Mesenchymal stem cell (in vitro differentiated cells and primary cell): ENCODE measurements around the gene PMS2.

ENCODE experiments used
- DNase-seq: peaks from one replicate; pipeline ENCODE4 v3.0.0-alpha.2; 2013
- H2AFZ ChIP-seq: one replicate; pipeline ENCODE4 v1.6.1; 2013; ENCODE audit warnings: low read depth, mild to moderate bottlenecking, control low read depth, inconsistent platforms, low read length, moderate library complexity
- H2AK5ac ChIP-seq: 2 replicates; pipeline ENCODE4 v1.6.1; 2013; ENCODE audit warnings: low read length, moderate library complexity, mild to moderate bottlenecking, inconsistent platforms; ENCODE audit not compliant: severe bottlenecking
- H2BK120ac ChIP-seq: one replicate; pipeline ENCODE4 v1.6.1; 2013; ENCODE audit warnings: low read depth, mild to moderate bottlenecking, inconsistent platforms, low read length, moderate library complexity
- H2BK12ac ChIP-seq, 2 experiments: one replicate each; pipeline ENCODE4 v1.6.1; 2013; ENCODE audit warnings: inconsistent platforms in 2 of 2, low read length in 2 of 2, mild to moderate bottlenecking in 2 of 2, moderate library complexity in 2 of 2, control low read depth in 1 of 2
- H2BK15ac ChIP-seq: one replicate; pipeline ENCODE4 v1.6.1; 2013; ENCODE audit warnings: mild to moderate bottlenecking, low read depth, inconsistent platforms; ENCODE audit not compliant: poor library complexity, severe bottlenecking
- H2BK5ac ChIP-seq: 2 replicates; pipeline ENCODE4 v1.6.1; 2013; ENCODE audit warnings: low read depth, mild to moderate bottlenecking, low read length, control low read depth, inconsistent platforms; ENCODE audit not compliant: poor library complexity, severe bottlenecking
- H3K14ac ChIP-seq, 2 experiments: one replicate each; pipeline ENCODE4 v1.6.1; 2013; ENCODE audit warnings: inconsistent platforms in 2 of 2, low read length in 2 of 2, control low read depth in 1 of 2, mild to moderate bottlenecking in 1 of 2, moderate library complexity in 1 of 2
- H3K18ac ChIP-seq, 2 experiments: one replicate each; pipeline ENCODE4 v1.6.1; 2013; ENCODE audit warnings: inconsistent platforms in 2 of 2, low read length in 2 of 2, control low read depth in 1 of 2, low read depth in 1 of 2, mild to moderate bottlenecking in 1 of 2
- H3K23ac ChIP-seq, 2 experiments: one replicate each; pipeline ENCODE4 v1.6.1; 2013; ENCODE audit warnings: inconsistent platforms in 2 of 2, low read length in 2 of 2, mild to moderate bottlenecking in 2 of 2, moderate library complexity in 2 of 2, control low read depth in 1 of 2
- H3K27ac ChIP-seq: 2 replicates; pipeline ENCODE4 v1.5.1; 2013; ENCODE audit warnings: mild to moderate bottlenecking, moderate library complexity, low read length, control low read depth, inconsistent platforms; ENCODE audit not compliant: poor library complexity, severe bottlenecking
- H3K27me3 ChIP-seq, 2 experiments: 2 replicates each; pipeline versions ENCODE4 v1.6.1 to v1.7.0; 2013; ENCODE audit warnings: low read length in 2 of 2, mild to moderate bottlenecking in 2 of 2, moderate library complexity in 2 of 2, control low read depth in 1 of 2, inconsistent platforms in 1 of 2; ENCODE audit not compliant: control insufficient read depth in 1 of 2, insufficient read depth in 1 of 2
- H3K36me3 ChIP-seq, 2 experiments: 2 replicates each; pipeline versions ENCODE4 v1.6.1 to v1.7.0; 2013; ENCODE audit warnings: low read length in 2 of 2, control low read depth in 1 of 2, inconsistent platforms in 1 of 2, low read depth in 1 of 2, mild to moderate bottlenecking in 1 of 2; ENCODE audit not compliant: insufficient read depth in 2 of 2, control insufficient read depth in 1 of 2
- H3K4ac ChIP-seq, 2 experiments: one replicate each; pipeline ENCODE4 v1.6.1; 2013; ENCODE audit warnings: inconsistent platforms in 2 of 2, low read length in 2 of 2, mild to moderate bottlenecking in 2 of 2, moderate library complexity in 2 of 2, control low read depth in 1 of 2, low read depth in 1 of 2
- H3K4me1 ChIP-seq: 2 replicates; pipeline ENCODE4 v1.6.1; 2013; ENCODE audit warnings: low read depth, low read length, control low read depth; ENCODE audit not compliant: control insufficient read depth, insufficient read depth
- H3K4me2 ChIP-seq: 2 replicates; pipeline ENCODE4 v1.6.1; 2013; ENCODE audit warnings: low read length, mild to moderate bottlenecking, inconsistent platforms; ENCODE audit not compliant: poor library complexity, severe bottlenecking
- H3K4me3 ChIP-seq, 2 experiments: 2 replicates each; pipeline versions ENCODE4 v1.5.1 to v1.7.0; 2013; ENCODE audit warnings: low read length in 2 of 2, mild to moderate bottlenecking in 2 of 2, control low read depth in 1 of 2, low read depth in 1 of 2; ENCODE audit not compliant: insufficient read depth in 1 of 2
- H3K79me1 ChIP-seq: replicated peaks from 2 replicates; pipeline ENCODE4 v1.6.1; 2013; ENCODE audit warnings: mild to moderate bottlenecking, control low read depth, low read length, inconsistent platforms; ENCODE audit not compliant: poor library complexity, severe bottlenecking
- H3K9ac ChIP-seq: 2 replicates; pipeline ENCODE4 v1.7.0; 2013; ENCODE audit warnings: mild to moderate bottlenecking, low read length, moderate library complexity
- H3K9me3 ChIP-seq: 2 replicates; pipeline ENCODE4 v1.7.0; 2013; ENCODE audit warnings: mild to moderate bottlenecking, low read length; ENCODE audit not compliant: control insufficient read depth
- H4K8ac ChIP-seq: one replicate; pipeline ENCODE4 v1.6.1; 2013; ENCODE audit warnings: inconsistent platforms, mild to moderate bottlenecking, low read length, moderate library complexity
- H4K91ac ChIP-seq: one replicate; pipeline ENCODE4 v1.6.1; 2013; ENCODE audit warnings: mild to moderate bottlenecking, low read length, inconsistent platforms
- WGBS: methylation state at CpG from one replicate; pipeline ENCODE4 v1.1.7; 2013; ENCODE audit warnings: mixed read lengths; 5-methylcytosine and 5-hydroxymethylcytosine counted together

The PMS2 gene

GRCh38 chr7:6023974-6024435 is 15.2 kb upstream of the PMS2 start:
- Histone ChIP-seq H3K23ac (no peak overlapping the region), H3K27ac (no peak overlapping the region), H4K91ac (no peak overlapping the region), H3K79me1 (peaks cover 35% of the 10 kb centered on the region), H3K9ac (no peak overlapping the region), H2BK15ac (no peak overlapping the region), H3K36me3 (peaks cover 65 to 98% of the 10 kb centered on the region in 2 experiments), H3K27me3 (no peaks in the 10 kb centered on the region), H3K4me3 (no peak overlapping the region), H3K4ac (no peak overlapping the region), H3K14ac (no peak overlapping the region), H2BK120ac (no peak overlapping the region), H2AK5ac (no peak overlapping the region), H4K8ac (no peak overlapping the region), H2AFZ (no peak overlapping the region), H2BK12ac (peak overlapping the region in 1 of 2 experiments; percentile 4), H3K4me1 (peaks cover 7% of the 10 kb centered on the region), H2BK5ac (no peak overlapping the region), H3K18ac (no peak overlapping the region), H3K9me3 (no peaks in the 10 kb centered on the region), H3K4me2 (no peak overlapping the region)
- no peak for DNase-seq
- 95% methylated on average over 7 of the region's 7 CpGs for WGBS

GRCh38 chr7:6022707-6023106 is 13.9 kb upstream of the PMS2 start:
- WGBS: 94% methylated on average over 2 of the region's 3 CpGs
- Histone ChIP-seq H2BK12ac (no peak overlapping the region), H3K27me3 (no peaks in the 10 kb centered on the region), H3K4me1 (peaks cover 7% of the 10 kb centered on the region), H3K27ac (no peak overlapping the region), H3K4me3 (no peak overlapping the region), H3K9me3 (no peaks in the 10 kb centered on the region), H2BK5ac (no peak overlapping the region), H4K8ac (no peak overlapping the region), H2AK5ac (no peak overlapping the region), H2BK15ac (no peak overlapping the region), H3K79me1 (peaks cover 33% of the 10 kb centered on the region), H4K91ac (no peak overlapping the region), H3K23ac (no peak overlapping the region), H3K4me2 (no peak overlapping the region), H3K4ac (no peak overlapping the region), H2BK120ac (no peak overlapping the region), H3K14ac (no peak overlapping the region), H2AFZ (no peak overlapping the region), H3K9ac (no peak overlapping the region), H3K36me3 (peaks cover 62 to 97% of the 10 kb centered on the region in 2 experiments), H3K18ac (no peak overlapping the region)
- DNase-seq: no peak

- Histone ChIP-seq H2AK5ac (no peak overlapping the region), H3K4me3 (no peak overlapping the region), H3K27me3 (no peaks in the 10 kb centered on the region), H3K4me1 (peaks cover 3% of the 10 kb centered on the region), H3K4ac (no peak overlapping the region), H3K9ac (no peak overlapping the region), H2BK12ac (no peak overlapping the region), H3K79me1 (peaks cover 29% of the 10 kb centered on the region), H3K14ac (no peak overlapping the region), H2BK15ac (no peak overlapping the region), H3K23ac (no peak overlapping the region), H3K36me3 (peaks cover 61 to 89% of the 10 kb centered on the region in 2 experiments), H3K9me3 (no peaks in the 10 kb centered on the region), H4K8ac (no peak overlapping the region), H2BK5ac (no peak overlapping the region), H2BK120ac (no peak overlapping the region), H4K91ac (no peak overlapping the region), H3K27ac (no peak overlapping the region), H2AFZ (no peak overlapping the region), H3K18ac (no peak overlapping the region), H3K4me2 (no peak overlapping the region)
- 98% methylated on average over 8 of the region's 11 CpGs for WGBS
- DNase-seq: no peak
Observed at GRCh38 chr7:6020371-6021286, 11.8 kb upstream of the PMS2 start.

- Histone ChIP-seq H3K23ac (no peak overlapping the region), H2AK5ac (no peak overlapping the region), H3K79me1 (peaks cover 26% of the 10 kb centered on the region), H3K14ac (no peak overlapping the region), H3K9ac (peak overlapping the region; percentile 90), H3K18ac (peak overlapping the region in 1 of 2 experiments; percentile 66), H2AFZ (no peak overlapping the region), H2BK120ac (no peak overlapping the region), H3K9me3 (no peaks in the 10 kb centered on the region), H2BK5ac (no peak overlapping the region), H3K4ac (peak overlapping the region in 1 of 2 experiments; percentile 16), H2BK15ac (no peak overlapping the region), H4K8ac (no peak overlapping the region), H3K4me3 (peak overlapping the region in 1 of 2 experiments; percentile 21), H4K91ac (peak overlapping the region; percentile 72), H3K27ac (peak overlapping the region; percentile 27), H3K4me1 (peaks cover 3% of the 10 kb centered on the region), H2BK12ac (peak overlapping the region in 1 of 2 experiments; percentile 82), H3K36me3 (peaks cover 41 to 62% of the 10 kb centered on the region in 2 experiments), H3K27me3 (no peaks in the 10 kb centered on the region), H3K4me2 (no peak overlapping the region)
- DNase-seq: no peak
- 99% methylated on average over 8 of the region's 8 CpGs for WGBS
Observed at GRCh38 chr7:6016653-6016966, 7.8 kb upstream of the PMS2 start.
